Endothelial cell of umbilical vein (primary cell): ENCODE results near the gene PAX3. TPM values are rescaled to one million over a fixed set of nuclear protein-coding genes. Genes with fewer than 3 reads are reported as not detected.

Experiments
- BruUV-seq: library from RNA; stranded (reverse); fragments of 400-500 nt; replicated peaks from 2 replicates; lab custom pipeline; 2021; lab: Mats Ljungman, UMichigan
- CTCF ChIA-PET: fragments of 300-600, 350-600 bp; sonication (Branson Sonifier 250); formaldehyde crosslinking; loops from one replicate; lab custom pipeline; 2021; ENCODE audit warnings: antibody characterized with exemption, inconsistent platforms; lab: Charles Lee
- POLR2A ChIA-PET: fragments of 300-600, 350-600 bp; sonication (Branson Sonifier 250); formaldehyde crosslinking; loops from one replicate; lab custom pipeline; 2021; ENCODE audit warnings: antibody characterized with exemption, inconsistent platforms; lab: Charles Lee
- DNase-seq: peaks from one replicate; pipeline ENCODE4 v3.0.0-alpha.2; 2011; ENCODE audit warnings: low read depth, low spot score
- FAIRE-seq: peaks from 2 replicates; lab custom pipeline; 2011; peaks lifted over from hg19 to GRCh38; lab: Jason Lieb, UNC
- H2AFZ ChIP-seq: 2 replicates; pipeline ENCODE4 v1.6.0; 2012; ENCODE audit warnings: low read depth, low read length, control low read depth, inconsistent platforms
- H3K27ac ChIP-seq: 2 replicates; pipeline ENCODE4 v1.5.1; 2011; ENCODE audit warnings: low read depth, mild to moderate bottlenecking, control low read depth, low read length, moderate library complexity; ENCODE audit not compliant: insufficient read depth
- H3K27me3 ChIP-seq, 2 experiments: 2 replicates each; pipeline versions ENCODE4 v1.6.0 to v1.6.1; 2011; ENCODE audit warnings: low read length in 2 of 2, mixed read lengths in 1 of 2; ENCODE audit not compliant: control insufficient read depth in 2 of 2, insufficient read depth in 2 of 2
- H3K36me3 ChIP-seq, 2 experiments: 2 replicates in 1 of 2; 3 replicates in 1 of 2; pipeline ENCODE4 v1.5.1; 2011; ENCODE audit warnings: low read length in 2 of 2, mild to moderate bottlenecking in 1 of 2, moderate library complexity in 1 of 2; ENCODE audit not compliant: control insufficient read depth in 2 of 2, insufficient read depth in 2 of 2; ENCODE audit errors: extremely low read depth in 1 of 2
- H3K4me1 ChIP-seq: 3 replicates; pipeline ENCODE4 v1.5.1; 2011; ENCODE audit warnings: mild to moderate bottlenecking, low read length; ENCODE audit not compliant: control insufficient read depth, insufficient read depth; ENCODE audit errors: extremely low read depth
- H3K4me2 ChIP-seq: 2 replicates; pipeline ENCODE4 v1.6.1; 2011; ENCODE audit warnings: low read length, control low read depth, mixed read lengths; ENCODE audit not compliant: insufficient read depth
- H3K4me3 ChIP-seq, 3 experiments: fragments of 200-600 bp in 1 of 3; sonication (generic), shearing (Covaris generic) in 1 of 3; replicated peaks in 1 of 3; 2 replicates each; pipeline ENCODE4 v1.5.1; 2011 to 2016; ENCODE audit warnings: control low read depth in 3 of 3, low read length in 3 of 3, mild to moderate bottlenecking in 2 of 3, inconsistent platforms in 1 of 3, low read depth in 1 of 3, moderate library complexity in 1 of 3; ENCODE audit not compliant: insufficient read depth in 1 of 3
- H3K79me2 ChIP-seq: 2 replicates; pipeline ENCODE4 v1.6.0; 2012; ENCODE audit warnings: low read length, inconsistent platforms; ENCODE audit not compliant: control insufficient read depth, insufficient read depth
- H3K9ac ChIP-seq: replicated peaks from 2 replicates; pipeline ENCODE3; 2011; ENCODE audit warnings: low read length, control low read depth; ENCODE audit not compliant: insufficient read depth; ENCODE audit errors: extremely low read depth
- H3K9me1 ChIP-seq: replicated peaks from 3 replicates; pipeline ENCODE4 v1.6.0; 2011; ENCODE audit warnings: mild to moderate bottlenecking, low read length; ENCODE audit not compliant: control insufficient read depth, insufficient read depth; ENCODE audit errors: extremely low read depth
- H3K9me3 ChIP-seq: replicated peaks from 2 replicates; pipeline ENCODE4 v1.5.1; 2012; ENCODE audit warnings: low read length, inconsistent platforms; ENCODE audit not compliant: control insufficient read depth, insufficient read depth
- H4K20me1 ChIP-seq: replicated peaks from 2 replicates; pipeline ENCODE3; 2011; ENCODE audit warnings: mild to moderate bottlenecking, low read length; ENCODE audit not compliant: control insufficient read depth, insufficient read depth; ENCODE audit errors: extremely low read depth
- EZH2 ChIP-seq: IDR thresholded peaks from 2 replicates; pipeline ENCODE4 v1.6.1; 2012; ENCODE audit warnings: borderline replicate concordance, low read depth, mild to moderate bottlenecking, moderate library complexity, low read length, inconsistent platforms; ENCODE audit not compliant: severe bottlenecking
- FOS ChIP-seq: IDR thresholded peaks from 2 replicates; pipeline ENCODE4 v1.6.1; 2011; ENCODE audit warnings: mild to moderate bottlenecking, low read length, moderate library complexity, borderline replicate concordance; ENCODE audit not compliant: insufficient read depth
- GATA2 ChIP-seq: IDR thresholded peaks from 2 replicates; pipeline ENCODE4 v1.7.0; 2011; ENCODE audit warnings: low read depth, mild to moderate bottlenecking, moderate library complexity, mixed read lengths, low read length; ENCODE audit not compliant: insufficient read length, insufficient read depth
- JUN ChIP-seq: IDR thresholded peaks from 2 replicates; pipeline ENCODE4 v1.6.1; 2011; ENCODE audit warnings: borderline replicate concordance, low read depth; ENCODE audit not compliant: insufficient read length, insufficient read depth
- MYC ChIP-seq: IDR thresholded peaks from one replicate; pipeline ENCODE4 v1.6.1; 2011; ENCODE audit warnings: mild to moderate bottlenecking, low read depth, low read length
- POLR2A ChIP-seq: IDR thresholded peaks from 2 replicates; pipeline ENCODE4 v1.6.1; 2012; ENCODE audit warnings: low read depth, mild to moderate bottlenecking, control low read depth, low read length
- POLR2AphosphoS5 ChIP-seq: IDR thresholded peaks from 2 replicates; pipeline ENCODE4 v1.6.1; 2012; ENCODE audit warnings: low read depth, mild to moderate bottlenecking, control low read depth, low read length, moderate library complexity; ENCODE audit not compliant: insufficient read depth
- dilution Hi-C: fragments of 300-500 bp; cut with MboI; formaldehyde crosslinking; loops from one replicate; pipeline ENCODE4 v1.15.0; 2019; ENCODE audit warnings: low sequenced_read_pairs; ENCODE audit not compliant: extremely low pct_ligation_motif_present
- intact Hi-C: fragments of 100-400 bp; cut with micrococcal nuclease; formaldehyde crosslinking; loops from one replicate; pipeline ENCODE4 v1.10.0; 2022
- polyA plus RNA-seq, 4 experiments: library from polyadenylated mRNA; depleted of rRNA in 3 of 4; stranded (reverse) in 3 of 4; unstranded in 1 of 4; fragments of >200 nt; gene quantifications; 2 replicates each; pipeline versions ENCODE4 v1.2.1 to v1.2.3, GENCODE V29; 2011 to 2012; ENCODE audit warnings: missing spikeins in 1 of 4
- total RNA-seq: library from RNA; stranded (reverse); gene quantifications from 2 replicates; pipeline ENCODE4 v1.2.3, GENCODE V29; 2021
- TF ChIP-seq, protein P1 (sequence below), 2 donors: IDR thresholded peaks; 1 replicate in 1 of 2; 2 replicates in 1 of 2; pipeline ENCODE4 v1.5.1; 2011; ENCODE audit warnings: low read length in 2 of 2, mild to moderate bottlenecking in 2 of 2, moderate library complexity in 2 of 2, control low read depth in 1 of 2, inconsistent platforms in 1 of 2, low read depth in 1 of 2; ENCODE audit not compliant: insufficient read depth in 1 of 2; ENCODE audit errors: extremely low read depth in 1 of 2
- TF ChIP-seq, protein P2 (sequence below): IDR thresholded peaks from 2 replicates; pipeline ENCODE4 v1.6.1; 2011; ENCODE audit not compliant: insufficient read depth, insufficient read length

Gene PAX3
- total and polyA plus RNA-seq, 2 donors (not counting 3 experiments of a cell fraction or from before 2014, with no cell fraction given) = not detected

DNA sequence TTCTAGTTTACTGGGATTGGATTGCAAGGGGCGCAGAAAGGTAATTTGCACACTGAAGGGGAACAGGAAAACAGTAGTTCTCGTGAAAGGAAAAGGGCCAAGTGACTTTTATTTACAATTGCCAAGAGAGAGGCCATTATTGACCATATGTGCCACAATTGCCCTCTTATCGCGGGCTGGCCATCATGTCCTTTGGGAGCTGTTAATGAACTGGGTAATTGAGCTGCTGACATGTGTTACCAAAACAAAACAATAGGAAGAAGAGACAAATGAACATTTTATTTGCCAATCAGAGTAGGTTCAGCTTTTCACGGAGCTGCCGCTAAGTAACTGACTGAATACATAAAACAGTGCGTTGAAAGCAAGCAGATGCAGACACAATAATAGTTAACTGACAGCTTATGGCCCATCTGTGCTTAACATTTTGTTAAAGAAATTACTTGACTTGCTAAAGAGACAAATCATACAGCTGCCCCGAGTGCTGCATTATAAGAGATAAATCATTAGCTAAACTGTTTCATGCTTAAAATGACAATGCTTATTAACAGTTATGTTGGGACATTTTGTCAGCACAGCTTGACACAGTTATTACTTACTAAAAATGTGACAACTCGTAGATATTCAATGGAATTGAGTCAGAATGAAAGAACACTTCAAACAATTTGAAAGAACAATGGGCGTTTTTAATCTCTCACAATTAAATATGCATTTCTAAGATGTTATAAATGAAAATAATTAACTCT lies 57.5 kb downstream of the PAX3 start:
- no peak for DNase-seq
- H3K9me1 ChIP-seq = no peaks in the 10 kb centered on the region
- H3K27ac ChIP-seq = no peak overlapping the region
- TF ChIP-seq POLR2AphosphoS5 = no peak
- TF ChIP-seq EZH2 = no peak
- no peak for TF ChIP-seq JUN
- TF ChIP-seq GATA2 = no peak
- TF ChIP-seq, protein P1, sequence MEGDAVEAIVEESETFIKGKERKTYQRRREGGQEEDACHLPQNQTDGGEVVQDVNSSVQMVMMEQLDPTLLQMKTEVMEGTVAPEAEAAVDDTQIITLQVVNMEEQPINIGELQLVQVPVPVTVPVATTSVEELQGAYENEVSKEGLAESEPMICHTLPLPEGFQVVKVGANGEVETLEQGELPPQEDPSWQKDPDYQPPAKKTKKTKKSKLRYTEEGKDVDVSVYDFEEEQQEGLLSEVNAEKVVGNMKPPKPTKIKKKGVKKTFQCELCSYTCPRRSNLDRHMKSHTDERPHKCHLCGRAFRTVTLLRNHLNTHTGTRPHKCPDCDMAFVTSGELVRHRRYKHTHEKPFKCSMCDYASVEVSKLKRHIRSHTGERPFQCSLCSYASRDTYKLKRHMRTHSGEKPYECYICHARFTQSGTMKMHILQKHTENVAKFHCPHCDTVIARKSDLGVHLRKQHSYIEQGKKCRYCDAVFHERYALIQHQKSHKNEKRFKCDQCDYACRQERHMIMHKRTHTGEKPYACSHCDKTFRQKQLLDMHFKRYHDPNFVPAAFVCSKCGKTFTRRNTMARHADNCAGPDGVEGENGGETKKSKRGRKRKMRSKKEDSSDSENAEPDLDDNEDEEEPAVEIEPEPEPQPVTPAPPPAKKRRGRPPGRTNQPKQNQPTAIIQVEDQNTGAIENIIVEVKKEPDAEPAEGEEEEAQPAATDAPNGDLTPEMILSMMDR (IDR thresholded peaks at IDR 0.05; ENCODE audit: extremely low read depth in 1 of 2, insufficient read depth in 1 of 2, low read depth in 1 of 2, low read length in 2 of 2) = no peak
- no peak for TF ChIP-seq FOS
- no peak for TF ChIP-seq MYC
- TF ChIP-seq POLR2A = no peak
- TF ChIP-seq, protein P2, sequence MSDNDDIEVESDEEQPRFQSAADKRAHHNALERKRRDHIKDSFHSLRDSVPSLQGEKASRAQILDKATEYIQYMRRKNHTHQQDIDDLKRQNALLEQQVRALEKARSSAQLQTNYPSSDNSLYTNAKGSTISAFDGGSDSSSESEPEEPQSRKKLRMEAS = no peak
- dilution Hi-C loops (no loop called here), intact Hi-C loops (no loop called here)
- H4K20me1 ChIP-seq = no peaks in the 10 kb centered on the region
- ChIA-PET CTCF (no interaction called here), POLR2A (no interaction called here)
- no peaks in the 10 kb centered on the region for H3K9me3 ChIP-seq
- H2AFZ ChIP-seq = no peak overlapping the region
- no peak for FAIRE-seq
- H3K79me2 ChIP-seq = no peaks in the 10 kb centered on the region
- no peak overlapping the region for H3K4me3 ChIP-seq
- H3K9ac ChIP-seq = no peak overlapping the region
- H3K36me3 ChIP-seq = no peaks in the 10 kb centered on the region
- peaks cover 5 to 17% of the 10 kb centered on the region in 2 experiments for H3K27me3 ChIP-seq
- no TSS peak for BruUV-seq
- no peak overlapping the region for H3K4me2 ChIP-seq
- no peaks in the 10 kb centered on the region for H3K4me1 ChIP-seq
